SK-N-SH (cell line): ENCODE measurements around the gene CTNNA3. TPM values are rescaled to one million over a fixed set of nuclear protein-coding genes. Genes with fewer than 3 reads are reported as not detected.

Experiments
- CTCF ChIA-PET: fragments of 300-600, 350-600 bp; formaldehyde crosslinking; extraction: SDS; loops from one replicate; lab custom pipeline; 2021; lab: Yijun Ruan, JAX
- POLR2A ChIA-PET: fragments of 350-600 bp; sonication (Branson Sonifier 250); formaldehyde crosslinking; extraction: SDS; loops from one replicate; lab custom pipeline; 2020; ENCODE audit warnings: antibody characterized with exemption, inconsistent platforms; lab: Yijun Ruan, JAX
- DNase-seq: peaks from one replicate; pipeline ENCODE4 v3.0.0; 2012
- H2AFZ ChIP-seq: fragments of 200-600 bp; sonication (generic); 2 replicates; pipeline ENCODE4 v1.8.1; 2016; ENCODE audit warnings: antibody characterized with exemption, mild to moderate bottlenecking, low read depth
- H3F3A ChIP-seq: fragments of 200-600 bp; sonication (generic); replicated peaks from 2 replicates; pipeline ENCODE3; 2016; ENCODE audit warnings: antibody characterized with exemption, mild to moderate bottlenecking; ENCODE audit not compliant: insufficient read depth
- H3K27ac ChIP-seq, 2 experiments: fragments of 200-500 bp in 1 of 2; fragments of 200-600 bp in 1 of 2; sonication (Bioruptor generic) in 1 of 2; sonication (generic), shearing (Covaris generic) in 1 of 2; 2 replicates each; pipeline versions ENCODE4 v1.5.1 to v1.6.1; 2014 to 2016; ENCODE audit warnings: low read depth in 2 of 2, inconsistent platforms in 1 of 2, low read length in 1 of 2, mild to moderate bottlenecking in 1 of 2, mixed read lengths in 1 of 2
- H3K27me3 ChIP-seq: fragments of 200-600 bp; sonication (generic), shearing (Covaris generic); 2 replicates; pipeline ENCODE4 v1.6.1; 2016; ENCODE audit warnings: mixed run types; ENCODE audit not compliant: insufficient read depth
- H3K36me3 ChIP-seq, 2 experiments: fragments of 200-500 bp in 1 of 2; fragments of 200-600 bp in 1 of 2; sonication (Bioruptor generic) in 1 of 2; sonication (generic) in 1 of 2; replicated peaks in 1 of 2; 2 replicates each; pipeline versions ENCODE3 to v1.5.1; 2014 to 2016; ENCODE audit warnings: low read length in 1 of 2, mild to moderate bottlenecking in 1 of 2; ENCODE audit not compliant: insufficient read depth in 2 of 2, control insufficient read depth in 1 of 2
- H3K4me1 ChIP-seq, 2 experiments: fragments of 200-500 bp in 1 of 2; fragments of 200-600 bp in 1 of 2; sonication (Bioruptor generic) in 1 of 2; sonication (generic), shearing (Covaris generic) in 1 of 2; 2 replicates each; pipeline versions ENCODE4 v1.5.1 to v1.6.1; 2014 to 2016; ENCODE audit warnings: low read depth in 1 of 2, low read length in 1 of 2, mixed run types in 1 of 2; ENCODE audit not compliant: insufficient read depth in 2 of 2, control insufficient read depth in 1 of 2
- H3K4me2 ChIP-seq: fragments of 200-600 bp; sonication (generic), shearing (Covaris generic); 2 replicates; pipeline ENCODE4 v1.6.1; 2017; ENCODE audit warnings: mixed run types
- H3K4me3 ChIP-seq, 2 experiments: fragments of 200-500 bp in 1 of 2; fragments of 200-600 bp in 1 of 2; sonication (Bioruptor generic) in 1 of 2; sonication (generic), shearing (Covaris generic) in 1 of 2; 2 replicates each; pipeline versions ENCODE4 v1.5.1 to v1.8.1; 2014 to 2016; ENCODE audit warnings: low read depth in 2 of 2, inconsistent platforms in 1 of 2, low read length in 1 of 2, mild to moderate bottlenecking in 1 of 2, mixed read lengths in 1 of 2, moderate library complexity in 1 of 2
- H3K79me2 ChIP-seq: fragments of 200-600 bp; sonication (generic); 2 replicates; pipeline ENCODE4 v1.8.1; 2017; ENCODE audit warnings: mild to moderate bottlenecking; ENCODE audit not compliant: insufficient read depth
- H3K9ac ChIP-seq: fragments of 200-600 bp; sonication (generic); 2 replicates; pipeline ENCODE4 v1.6.1; 2017; ENCODE audit warnings: mixed run types
- H3K9me2 ChIP-seq: fragments of 200-600 bp; sonication (generic); 2 replicates; pipeline ENCODE4 v1.6.1; 2017; ENCODE audit warnings: mixed run types
- H3K9me3 ChIP-seq: fragments of 200-600 bp; sonication (generic); 2 replicates; pipeline ENCODE4 v1.6.1; 2017; ENCODE audit warnings: mixed run types, mild to moderate bottlenecking, moderate library complexity
- H4K20me1 ChIP-seq: fragments of 200-600 bp; sonication (generic); 2 replicates; pipeline ENCODE4 v1.6.1; 2017; ENCODE audit warnings: mild to moderate bottlenecking, mixed run types; ENCODE audit not compliant: insufficient read depth
- EP300 ChIP-seq, 2 experiments: IDR thresholded peaks; 2 replicates each; pipeline versions ENCODE4 v1.4.0 to v1.6.1; 2012; ENCODE audit warnings: borderline replicate concordance in 1 of 2, low read depth in 1 of 2, low read length in 1 of 2
- FOXM1 ChIP-seq: IDR thresholded peaks from 2 replicates; pipeline ENCODE4 v1.4.0; 2012; ENCODE audit warnings: low read depth, mild to moderate bottlenecking
- GABPA ChIP-seq: IDR thresholded peaks from 2 replicates; pipeline ENCODE4 v1.4.0; 2012; ENCODE audit warnings: low read depth, mild to moderate bottlenecking
- MEF2A ChIP-seq: IDR thresholded peaks from 2 replicates; pipeline ENCODE4 v1.4.0; 2012; ENCODE audit warnings: low read depth, borderline replicate concordance
- PBX3 ChIP-seq: IDR thresholded peaks from 2 replicates; pipeline ENCODE4; 2012
- POLR2AphosphoS5 ChIP-seq: IDR thresholded peaks from 2 replicates; pipeline ENCODE4 v1.6.1; 2012; ENCODE audit warnings: low read depth, low read length
- RAD21 ChIP-seq: IDR thresholded peaks from 2 replicates; pipeline ENCODE4 v1.6.1; 2012; ENCODE audit warnings: mild to moderate bottlenecking, low read length
- RXRA ChIP-seq: IDR thresholded peaks from 2 replicates; pipeline ENCODE4 v1.4.0; 2012; ENCODE audit warnings: low read depth, mild to moderate bottlenecking, borderline replicate concordance
- SIN3A ChIP-seq: IDR thresholded peaks from 2 replicates; pipeline ENCODE4 v1.6.1; 2012; ENCODE audit warnings: low read depth, mild to moderate bottlenecking, low read length, moderate library complexity, borderline replicate concordance
- ZBTB33 ChIP-seq: IDR thresholded peaks from 2 replicates; pipeline ENCODE4 v1.4.0; 2012; ENCODE audit warnings: low read depth, borderline replicate concordance
- WGBS: methylation state at CpG from one replicate; pipeline ENCODE4 v1.1.6; 2017; ENCODE audit warnings: low lambda C conversion rate; 5-methylcytosine and 5-hydroxymethylcytosine counted together
- polyA plus RNA-seq, 3 experiments: library from polyadenylated mRNA; depleted of rRNA; stranded (reverse); fragments of >200 nt; gene quantifications; 2 replicates each; pipeline ENCODE4 v1.2.3, GENCODE V29; 2012
- TF ChIP-seq, protein P1 (sequence below): fragments of 150-350 bp; IDR thresholded peaks from 2 replicates; pipeline ENCODE4 v1.6.1; 2017; ENCODE audit warnings: antibody characterized with exemption, low read length, low read depth, borderline replicate concordance
- TF ChIP-seq, protein P2 (sequence below): IDR thresholded peaks from 2 replicates; pipeline ENCODE4 v1.6.1; 2012; ENCODE audit warnings: mild to moderate bottlenecking, low read depth, low read length, moderate library complexity

Gene CTNNA3
- polyA plus RNA-seq, 1 of the 3 experiments (the other 2 are of a cell fraction), result not detected

GRCh38 chr10:66591865-66592264 is 1104.1 kb downstream of the CTNNA3 start:
- no peaks in the 10 kb centered on the region for H3K4me1 ChIP-seq
- no peak overlapping the region for H3K4me3 ChIP-seq
- CTCF ChIA-PET, result no interaction called here
- H3F3A ChIP-seq, result no peaks in the 10 kb centered on the region
- H3K9me3 ChIP-seq, result no peaks in the 10 kb centered on the region
- POLR2A ChIA-PET, result no interaction called here
- H3K9ac ChIP-seq, result no peak overlapping the region
- H3K79me2 ChIP-seq, result no peaks in the 10 kb centered on the region
- 25% methylated on average over 2 of the region's 2 CpGs for WGBS
- no peak overlapping the region for H3K27ac ChIP-seq
- H3K36me3 ChIP-seq, result no peaks in the 10 kb centered on the region
- no peak overlapping the region for H3K4me2 ChIP-seq
- no peaks in the 10 kb centered on the region for H3K27me3 ChIP-seq
- no peaks in the 10 kb centered on the region for H3K9me2 ChIP-seq
- DNase-seq, result no peak
- no peak overlapping the region for H2AFZ ChIP-seq
- no peaks in the 10 kb centered on the region for H4K20me1 ChIP-seq
- TF ChIP-seq RAD21 (no peak), MEF2A (no peak), ZBTB33 (no peak), POLR2AphosphoS5 (no peak), PBX3 (no peak), RXRA (no peak), FOXM1 (no peak), EP300 (IDR thresholded peaks at IDR 0.05; ENCODE audit: borderline replicate concordance in 1 of 2, low read depth in 1 of 2, low read length in 1 of 2) (no peak), GABPA (no peak), SIN3A (no peak)
- TF ChIP-seq, protein P1, sequence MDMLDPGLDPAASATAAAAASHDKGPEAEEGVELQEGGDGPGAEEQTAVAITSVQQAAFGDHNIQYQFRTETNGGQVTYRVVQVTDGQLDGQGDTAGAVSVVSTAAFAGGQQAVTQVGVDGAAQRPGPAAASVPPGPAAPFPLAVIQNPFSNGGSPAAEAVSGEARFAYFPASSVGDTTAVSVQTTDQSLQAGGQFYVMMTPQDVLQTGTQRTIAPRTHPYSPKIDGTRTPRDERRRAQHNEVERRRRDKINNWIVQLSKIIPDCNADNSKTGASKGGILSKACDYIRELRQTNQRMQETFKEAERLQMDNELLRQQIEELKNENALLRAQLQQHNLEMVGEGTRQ, result no peak
- TF ChIP-seq, protein P2, sequence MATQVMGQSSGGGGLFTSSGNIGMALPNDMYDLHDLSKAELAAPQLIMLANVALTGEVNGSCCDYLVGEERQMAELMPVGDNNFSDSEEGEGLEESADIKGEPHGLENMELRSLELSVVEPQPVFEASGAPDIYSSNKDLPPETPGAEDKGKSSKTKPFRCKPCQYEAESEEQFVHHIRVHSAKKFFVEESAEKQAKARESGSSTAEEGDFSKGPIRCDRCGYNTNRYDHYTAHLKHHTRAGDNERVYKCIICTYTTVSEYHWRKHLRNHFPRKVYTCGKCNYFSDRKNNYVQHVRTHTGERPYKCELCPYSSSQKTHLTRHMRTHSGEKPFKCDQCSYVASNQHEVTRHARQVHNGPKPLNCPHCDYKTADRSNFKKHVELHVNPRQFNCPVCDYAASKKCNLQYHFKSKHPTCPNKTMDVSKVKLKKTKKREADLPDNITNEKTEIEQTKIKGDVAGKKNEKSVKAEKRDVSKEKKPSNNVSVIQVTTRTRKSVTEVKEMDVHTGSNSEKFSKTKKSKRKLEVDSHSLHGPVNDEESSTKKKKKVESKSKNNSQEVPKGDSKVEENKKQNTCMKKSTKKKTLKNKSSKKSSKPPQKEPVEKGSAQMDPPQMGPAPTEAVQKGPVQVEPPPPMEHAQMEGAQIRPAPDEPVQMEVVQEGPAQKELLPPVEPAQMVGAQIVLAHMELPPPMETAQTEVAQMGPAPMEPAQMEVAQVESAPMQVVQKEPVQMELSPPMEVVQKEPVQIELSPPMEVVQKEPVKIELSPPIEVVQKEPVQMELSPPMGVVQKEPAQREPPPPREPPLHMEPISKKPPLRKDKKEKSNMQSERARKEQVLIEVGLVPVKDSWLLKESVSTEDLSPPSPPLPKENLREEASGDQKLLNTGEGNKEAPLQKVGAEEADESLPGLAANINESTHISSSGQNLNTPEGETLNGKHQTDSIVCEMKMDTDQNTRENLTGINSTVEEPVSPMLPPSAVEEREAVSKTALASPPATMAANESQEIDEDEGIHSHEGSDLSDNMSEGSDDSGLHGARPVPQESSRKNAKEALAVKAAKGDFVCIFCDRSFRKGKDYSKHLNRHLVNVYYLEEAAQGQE, result no peak
- TF ChIP-seq, all 33 proteins: peak for 0
